Measurements from ENCODE around the gene ADCY5.

The ADCY5 gene

DNA sequence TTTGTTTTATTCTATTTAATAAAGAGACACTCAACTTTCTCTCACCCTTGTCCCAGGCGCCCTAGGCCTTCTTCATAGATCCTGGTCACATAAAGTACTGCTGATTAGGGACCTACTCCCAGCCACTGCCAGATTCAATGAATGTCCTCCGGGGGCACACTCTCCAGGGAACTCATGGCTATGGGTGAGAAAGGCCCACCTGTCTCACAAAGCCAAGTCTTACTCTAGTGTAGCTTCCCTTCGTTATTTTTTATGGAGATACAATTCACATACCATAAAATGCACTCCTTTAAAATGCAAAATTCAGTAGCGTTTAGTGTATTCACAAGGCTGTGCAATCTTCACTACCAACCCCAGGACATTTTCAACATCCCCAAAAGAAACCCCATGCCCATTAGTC lies 87.8 kb downstream of the ADCY5 start:
- DNase-seq: no peak

DNA sequence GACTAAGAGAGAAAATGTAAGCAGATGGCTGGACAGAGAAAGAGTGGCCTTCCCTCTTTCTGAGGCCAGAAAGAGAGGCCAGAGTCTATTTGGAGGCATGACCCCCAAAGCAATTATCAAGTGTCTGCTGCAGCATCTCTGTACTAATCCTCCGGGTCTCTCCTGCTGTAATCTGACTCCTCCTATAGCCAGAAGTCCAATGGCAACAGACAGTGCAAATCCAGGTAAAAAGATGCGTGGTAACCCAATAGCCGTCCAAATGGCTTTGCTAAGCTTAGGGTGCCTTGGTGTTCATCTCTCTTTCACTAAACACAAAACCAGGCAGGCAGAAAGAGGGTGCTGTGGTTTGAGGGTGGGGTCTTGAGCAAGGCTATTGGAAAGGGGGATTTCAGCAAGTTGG lies 91.6 kb downstream of the ADCY5 start:
- no peak for DNase-seq

DNA sequence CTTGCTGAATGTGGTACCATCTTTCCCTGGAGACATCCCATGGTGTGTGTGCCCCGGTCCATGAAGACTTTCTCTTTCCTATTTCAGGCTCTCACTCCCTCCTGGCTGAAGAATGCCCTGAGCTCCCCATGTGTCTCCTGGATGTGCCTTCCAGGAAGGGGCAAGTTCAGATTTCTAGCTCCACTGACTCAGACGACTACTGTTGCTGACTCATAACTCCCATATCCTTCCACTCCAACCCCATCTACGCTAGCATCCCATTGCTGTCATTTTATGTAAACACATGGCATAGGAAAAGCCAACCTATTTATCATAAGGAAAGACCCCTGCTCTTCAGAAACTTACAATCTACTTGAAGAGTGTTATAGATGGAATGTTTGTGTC lies 95.0 kb downstream of the ADCY5 start:
- DNase-seq: no peak

GRCh38 chr3:123353227-123353849 lies 95.6 kb downstream of the ADCY5 start:
- DNase-seq: no peak

- no peak for DNase-seq
These were observed 96.7 kb downstream of the ADCY5 start for GRCh38 chr3:123352134-123352554.

DNA sequence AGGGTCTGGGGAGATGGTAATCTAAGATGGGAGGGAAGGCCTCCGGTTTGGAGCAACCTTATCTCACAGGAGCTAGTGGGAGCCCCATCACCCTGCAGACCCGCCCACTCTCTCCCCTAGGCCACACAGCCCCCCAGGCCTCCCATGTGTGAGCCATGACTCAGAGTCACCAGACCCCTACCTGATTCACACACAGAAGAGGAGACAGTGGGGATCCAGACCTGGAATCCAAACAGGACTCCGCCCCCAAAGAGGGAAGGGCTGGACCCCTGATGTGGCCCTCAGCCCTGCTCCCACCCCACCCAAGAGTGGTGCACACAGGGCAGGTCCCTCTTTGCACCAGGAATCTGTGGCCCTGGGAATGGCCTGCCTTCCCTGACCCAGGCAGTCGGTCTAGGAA lies 97.4 kb downstream of the ADCY5 start:
- no peak for DNase-seq

DNA sequence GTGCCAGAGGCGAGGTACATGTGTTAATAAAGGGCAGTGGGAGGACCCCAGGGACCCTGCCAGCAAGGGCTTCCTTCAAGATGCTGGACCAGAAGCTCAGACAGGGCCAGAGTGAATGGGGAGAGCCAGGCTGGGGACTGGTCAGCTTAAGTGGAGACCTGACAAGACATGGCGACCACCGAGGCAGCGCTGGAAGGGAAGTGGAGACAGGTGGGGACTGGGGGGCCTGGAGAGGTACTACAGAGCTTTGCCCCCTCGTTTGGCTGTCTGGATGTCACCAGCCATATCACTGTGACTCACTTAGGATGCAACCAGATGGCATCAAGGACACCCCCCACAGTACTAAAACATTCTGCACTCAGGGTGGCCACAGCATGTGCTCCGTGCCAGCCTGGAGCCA lies 97.9 kb downstream of the ADCY5 start:
- DNase-seq: no peak

- no peak for DNase-seq
These were observed 99.1 kb downstream of the ADCY5 start for GRCh38 chr3:123349566-123350435.

DNA sequence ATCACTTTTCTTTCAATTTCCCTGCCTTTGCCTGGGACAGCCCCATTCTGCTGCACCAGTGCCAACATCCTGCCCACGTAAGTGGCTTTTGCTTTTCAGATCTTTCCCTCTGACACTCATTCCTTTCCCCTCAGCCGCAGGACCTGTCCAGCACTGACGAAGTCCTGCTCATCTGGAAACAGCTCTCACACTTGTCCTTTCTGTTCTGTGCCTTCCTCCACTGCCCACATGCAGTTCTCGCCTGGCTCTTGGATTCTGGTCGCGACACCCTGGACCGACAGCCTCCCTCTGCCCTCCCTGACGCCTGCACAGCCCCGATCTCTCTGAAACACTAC lies 99.7 kb downstream of the ADCY5 start:
- no peak for DNase-seq

- no peak for DNase-seq
These were observed 100.3 kb downstream of the ADCY5 start for GRCh38 chr3:123348471-123349200.

DNA sequence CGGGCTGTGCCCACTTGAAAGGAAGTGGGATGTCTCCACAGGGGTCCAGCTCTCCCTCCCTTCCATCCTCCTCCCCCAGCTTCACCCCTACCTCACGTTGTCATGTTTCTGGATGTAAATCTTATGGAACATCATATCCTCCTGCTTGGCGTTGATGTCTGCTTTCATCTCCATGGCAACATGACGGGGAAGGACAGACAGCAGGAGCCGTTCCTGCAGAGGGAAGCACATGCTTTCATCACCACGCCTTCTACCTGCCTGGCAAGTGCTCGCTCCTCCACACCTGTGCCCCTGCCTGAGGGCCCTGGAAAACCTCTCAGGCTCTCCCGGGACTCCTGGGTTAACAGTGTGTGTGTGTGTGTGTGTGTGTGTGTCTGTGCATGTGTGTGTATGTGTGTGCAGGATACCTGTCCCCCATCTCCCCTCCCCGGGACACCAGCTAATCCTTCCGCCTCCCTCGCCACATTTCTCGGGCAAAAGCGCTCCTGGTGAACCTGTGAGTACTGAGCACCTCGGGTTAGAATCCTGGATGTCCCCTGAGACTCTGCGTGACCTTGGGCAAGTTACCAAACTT lies 101.1 kb downstream of the ADCY5 start:
- DNase-seq: no peak

DNA sequence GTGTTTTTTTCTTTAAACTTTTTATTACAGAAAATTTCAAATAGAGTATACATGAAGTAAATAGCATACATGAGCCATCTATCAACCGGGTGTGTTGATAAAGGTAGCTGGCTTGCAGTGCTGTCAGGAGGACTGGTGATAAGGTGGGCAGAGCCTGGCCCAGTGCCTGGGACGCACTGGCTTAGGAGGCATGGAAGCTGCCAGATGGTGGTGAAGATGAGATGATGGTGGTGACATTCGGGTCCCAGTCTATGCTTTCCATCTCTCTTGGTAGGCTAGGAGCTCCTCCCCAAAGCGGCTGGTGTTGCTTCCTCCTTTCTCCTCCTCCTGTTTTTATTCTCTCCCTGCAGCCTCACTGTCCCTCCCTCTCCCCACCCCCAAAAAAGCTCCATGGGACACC lies 101.7 kb downstream of the ADCY5 start:
- DNase-seq: no peak

- DNase-seq: no peak
These were observed 102.9 kb downstream of the ADCY5 start for GRCh38 chr3:123346021-123346420.

DNA sequence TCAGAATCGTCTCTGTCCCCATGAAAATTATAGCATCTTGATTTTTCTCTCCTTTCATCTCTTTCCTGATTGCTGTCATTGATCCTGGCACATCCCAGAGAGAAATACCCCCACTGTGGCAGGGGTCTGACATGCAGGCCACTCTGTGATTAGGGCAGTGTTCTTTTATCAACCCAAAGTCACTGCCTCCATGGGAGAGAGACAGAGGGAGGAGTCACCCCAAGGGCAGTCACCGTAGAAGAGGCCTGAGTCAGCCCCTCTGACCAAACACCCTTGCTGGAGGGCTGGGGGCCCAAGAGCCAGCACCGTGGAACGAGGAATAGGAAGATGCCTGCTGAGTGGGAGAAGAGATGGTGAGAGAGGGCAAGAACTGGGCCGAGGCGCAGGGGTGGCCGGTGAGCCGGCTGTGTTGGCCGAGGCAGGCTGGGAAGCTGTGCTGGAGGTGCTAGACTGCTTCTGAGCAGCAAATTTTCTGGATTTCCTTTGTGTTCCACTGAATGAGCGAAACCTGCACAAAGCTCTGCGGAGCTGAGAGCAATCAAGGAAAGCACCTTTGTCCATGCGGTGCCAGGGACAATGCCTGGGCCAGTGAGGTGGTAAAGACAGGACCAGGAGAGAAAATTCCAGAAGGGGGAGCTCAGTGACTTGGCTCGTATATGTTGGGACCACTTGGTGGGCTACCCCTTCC lies 103.8 kb downstream of the ADCY5 start:
- DNase-seq: no peak

DNA sequence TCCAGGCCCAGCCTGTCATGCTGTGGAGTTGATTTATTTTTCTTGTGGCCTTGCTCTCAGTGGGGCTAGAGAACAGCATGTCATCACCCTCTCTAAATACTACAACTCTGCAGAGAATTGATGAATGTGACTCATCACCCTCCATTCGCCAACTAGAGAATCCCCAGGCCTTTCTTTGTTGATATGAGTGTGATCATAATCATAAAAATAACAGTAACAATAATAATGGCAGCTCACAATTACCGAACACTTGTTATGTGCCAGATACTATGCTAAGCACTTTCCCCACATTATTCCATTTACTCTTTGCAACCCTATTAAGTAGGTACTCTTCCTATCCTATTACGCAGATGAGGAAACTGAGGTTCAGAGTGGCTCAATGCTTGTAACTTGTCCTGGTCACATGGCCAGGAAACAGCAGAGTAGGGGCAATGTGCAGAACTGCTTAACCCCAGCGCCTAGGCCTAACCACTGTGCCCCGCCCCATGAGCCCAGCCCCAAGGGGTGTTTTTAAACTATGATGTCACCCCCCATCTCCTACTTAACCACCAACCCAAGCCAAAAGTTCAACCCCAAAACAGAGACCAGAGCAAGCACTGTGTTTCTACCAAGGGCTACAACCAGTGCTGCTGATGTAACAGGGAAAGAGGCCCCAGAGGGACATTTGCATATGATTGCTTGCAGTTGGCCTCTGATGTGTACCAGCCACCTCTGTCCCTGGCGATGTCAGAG lies 104.5 kb downstream of the ADCY5 start:
- no peak for DNase-seq

GRCh38 chr3:123343296-123344174 lies 105.4 kb downstream of the ADCY5 start:
- DNase-seq: no peak

DNA sequence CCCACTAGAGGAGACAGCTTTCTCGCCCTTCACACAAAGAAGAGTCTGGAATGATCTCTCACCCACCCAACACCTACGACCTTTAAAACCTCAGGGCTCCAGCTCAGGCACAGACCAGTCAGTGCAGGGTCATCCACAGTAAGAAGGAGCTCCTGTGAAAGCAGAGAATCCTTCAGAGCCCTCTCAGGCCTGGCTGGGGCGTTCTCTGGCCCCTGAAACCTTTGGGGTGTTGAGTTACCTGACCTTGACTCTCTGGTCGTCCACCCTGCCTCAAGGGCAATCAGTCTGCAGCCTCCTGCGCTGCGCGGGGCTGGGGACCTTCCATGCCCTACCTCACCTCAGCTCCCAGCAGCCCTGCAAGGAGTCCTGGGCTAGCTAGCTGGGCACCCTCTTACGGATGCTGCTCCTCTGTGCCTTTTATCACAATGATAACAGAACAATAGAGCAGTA lies 106.2 kb downstream of the ADCY5 start:
- no peak for DNase-seq

DNA sequence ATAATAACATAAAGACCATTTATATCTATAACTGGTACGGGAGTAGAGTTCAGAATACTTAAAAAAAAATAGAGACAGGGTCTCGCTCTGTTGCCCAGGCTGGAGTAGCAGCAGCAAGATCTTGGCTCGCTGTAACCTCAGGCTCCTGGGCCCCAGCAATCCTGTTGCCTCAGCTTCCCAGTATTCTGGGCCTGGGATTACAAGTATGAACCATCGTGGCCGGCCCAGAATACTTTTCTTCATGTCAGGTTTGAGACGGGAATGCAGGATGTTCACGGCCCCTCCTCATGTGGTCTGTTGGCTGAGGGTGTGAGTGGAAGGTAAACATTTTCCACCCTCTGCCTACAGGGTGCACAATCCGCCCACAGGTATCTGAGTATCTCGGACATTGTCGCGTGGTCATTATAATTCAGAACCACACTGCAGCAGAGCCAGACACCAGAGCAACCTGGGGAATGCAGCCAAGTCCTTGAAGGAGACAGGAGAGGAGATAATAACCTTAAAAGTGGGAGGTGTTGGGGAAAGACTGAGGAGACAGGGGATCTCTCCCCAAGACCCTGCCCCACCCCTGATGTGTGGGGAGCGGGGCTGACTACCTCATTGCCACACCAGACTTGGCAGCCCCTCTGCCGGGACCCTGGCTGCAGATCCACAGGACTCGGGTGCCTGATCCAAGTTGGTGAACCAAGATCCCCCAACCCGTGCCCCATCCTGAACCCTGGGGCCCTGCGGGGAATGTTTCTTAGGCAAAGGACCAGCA lies 106.8 kb downstream of the ADCY5 start:
- no peak for DNase-seq

- DNase-seq: no peak
These were observed 108.6 kb downstream of the ADCY5 start for GRCh38 chr3:123340336-123340735.

DNA sequence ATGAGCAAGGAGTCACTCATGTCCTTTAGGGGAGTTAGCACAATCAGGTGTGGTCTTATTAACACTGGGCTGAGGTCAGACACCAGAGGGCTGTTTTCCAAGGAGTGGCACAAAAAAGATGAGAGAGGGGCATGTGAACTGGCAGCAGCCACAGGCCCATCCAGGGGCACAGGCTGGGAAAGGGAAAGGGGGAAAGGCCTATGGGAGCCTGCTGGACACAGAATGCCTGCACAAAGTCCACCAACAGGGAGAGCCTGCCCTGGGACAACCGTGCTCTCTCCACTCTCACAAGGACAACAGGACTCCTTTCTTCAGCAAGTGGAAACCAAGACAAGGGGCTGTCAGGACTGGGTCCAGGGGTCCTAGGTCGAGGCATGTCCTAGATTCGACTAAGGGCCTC lies 109.6 kb downstream of the ADCY5 start:
- no peak for DNase-seq
